Body of pancreas (tissue), 4 donors: ENCODE measurements around the gene MRPL21. TPM values are rescaled to one million over a fixed set of nuclear protein-coding genes. Genes with fewer than 3 reads are reported as not detected.

Experiments used
- ATAC-seq: fragments of 150-250 bp; one replicate; pipeline ENCODE4 v1.9.1; 2016
- DNase-seq, 4 donors: peaks; one replicate each; pipeline ENCODE4 v3.0.0-alpha.2; 2019
- H3K27ac ChIP-seq, 4 donors: fragments of 200-600 bp; sonication (generic); 1 replicate in 3 of 4; 2 replicates in 1 of 4; pipeline versions ENCODE4 v1.5.1 to v1.6.1; 2016 to 2019; ENCODE audit warnings: mild to moderate bottlenecking in 1 of 4, mixed read lengths in 1 of 4, moderate library complexity in 1 of 4
- H3K27me3 ChIP-seq, 2 donors: fragments of 200-600 bp; sonication (generic); one replicate each; pipeline ENCODE4 v1.6.0; 2016; ENCODE audit warnings: mild to moderate bottlenecking in 1 of 2
- H3K36me3 ChIP-seq, 2 donors: fragments of 200-600 bp; sonication (generic); replicated peaks in 1 of 2; 2 replicates each; pipeline ENCODE4 v1.5.1; 2016; ENCODE audit warnings: low read depth in 2 of 2; ENCODE audit not compliant: insufficient read depth in 1 of 2
- H3K4me1 ChIP-seq: fragments of 200-600 bp; sonication (generic); one replicate; pipeline ENCODE4 v1.6.0; 2016
- H3K4me3 ChIP-seq, 2 donors: fragments of 200-600 bp; sonication (generic); 1 replicate in 1 of 2; 2 replicates in 1 of 2; pipeline ENCODE4 v1.5.1; 2016 to 2019
- H3K9me3 ChIP-seq, 3 donors: fragments of 200-600 bp; sonication (generic); 1 replicate in 2 of 3; 2 replicates in 1 of 3; pipeline ENCODE4 v1.5.1; 2016
- POLR2A ChIP-seq, 3 donors: fragments of 450-650 bp; IDR thresholded peaks; one replicate each; pipeline ENCODE4 v1.6.1; 2016; ENCODE audit warnings: antibody characterized with exemption in 3 of 3, mild to moderate bottlenecking in 2 of 3
- WGBS, 2 donors: methylation state at CpG; one replicate each; pipeline ENCODE4 v1.1.5; 2017; 5-methylcytosine and 5-hydroxymethylcytosine counted together
- intact Hi-C: fragments of 100-400 bp; cut with DNase I; formaldehyde crosslinking; loops from one replicate; pipeline ENCODE4 v1.15.1; 2023
- total RNA-seq, 2 donors: library from RNA; depleted of rRNA; stranded (reverse); fragments of >200 nt; gene quantifications; one replicate each; pipeline ENCODE4 v1.1.0, GENCODE V29; 2016
- TF ChIP-seq, protein P1 (sequence below), 7 experiments: fragments of 450-650 bp in 4 of 7; fragments of 200-600 bp in 3 of 7; sonication (generic) in 3 of 7; IDR thresholded peaks; one replicate each; pipeline ENCODE4 v1.5.1; 2016 to 2019; ENCODE audit warnings: antibody characterized with exemption in 7 of 7

Gene MRPL21
- total RNA-seq, 2 donors from 2014 or later: 21.8 to 45.7 TPM

DNA sequence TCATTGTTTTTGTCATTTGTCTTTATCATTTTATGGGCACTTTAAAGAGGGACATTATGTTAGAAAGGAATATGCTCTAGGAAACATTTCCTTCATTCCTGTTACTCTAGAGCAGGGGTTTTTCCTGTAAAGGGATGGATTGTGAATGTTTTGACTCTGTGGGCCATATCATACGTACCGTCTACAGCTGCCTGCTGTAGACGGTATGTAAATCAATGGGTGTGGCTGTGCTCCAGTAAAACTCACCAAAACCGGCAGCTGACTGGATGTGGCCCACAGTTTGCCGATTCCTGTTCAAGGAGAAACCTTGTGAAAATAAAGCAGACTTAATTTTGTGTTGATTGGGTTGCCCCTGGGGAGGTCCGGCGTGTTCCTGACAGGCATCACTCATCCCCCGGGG lies 7.3 kb upstream of the MRPL21 start:
- no peaks in the 10 kb centered on the region for H3K4me1 ChIP-seq
- TF ChIP-seq POLR2A (IDR thresholded peaks at IDR 0.05): no peak
- TF ChIP-seq, protein P1, sequence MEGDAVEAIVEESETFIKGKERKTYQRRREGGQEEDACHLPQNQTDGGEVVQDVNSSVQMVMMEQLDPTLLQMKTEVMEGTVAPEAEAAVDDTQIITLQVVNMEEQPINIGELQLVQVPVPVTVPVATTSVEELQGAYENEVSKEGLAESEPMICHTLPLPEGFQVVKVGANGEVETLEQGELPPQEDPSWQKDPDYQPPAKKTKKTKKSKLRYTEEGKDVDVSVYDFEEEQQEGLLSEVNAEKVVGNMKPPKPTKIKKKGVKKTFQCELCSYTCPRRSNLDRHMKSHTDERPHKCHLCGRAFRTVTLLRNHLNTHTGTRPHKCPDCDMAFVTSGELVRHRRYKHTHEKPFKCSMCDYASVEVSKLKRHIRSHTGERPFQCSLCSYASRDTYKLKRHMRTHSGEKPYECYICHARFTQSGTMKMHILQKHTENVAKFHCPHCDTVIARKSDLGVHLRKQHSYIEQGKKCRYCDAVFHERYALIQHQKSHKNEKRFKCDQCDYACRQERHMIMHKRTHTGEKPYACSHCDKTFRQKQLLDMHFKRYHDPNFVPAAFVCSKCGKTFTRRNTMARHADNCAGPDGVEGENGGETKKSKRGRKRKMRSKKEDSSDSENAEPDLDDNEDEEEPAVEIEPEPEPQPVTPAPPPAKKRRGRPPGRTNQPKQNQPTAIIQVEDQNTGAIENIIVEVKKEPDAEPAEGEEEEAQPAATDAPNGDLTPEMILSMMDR (IDR thresholded peaks at IDR 0.05): no peak
- DNase-seq (no peak), ATAC-seq (no peak)
- no peaks in the 10 kb centered on the region for H3K27me3 ChIP-seq
- intact Hi-C loops: no loop called here
- no peaks in the 10 kb centered on the region for H3K9me3 ChIP-seq
- WGBS, 2 donors: 77 to 80% methylated on average over 8 of the region's 8 CpGs
- H3K27ac ChIP-seq: no peak overlapping the region
- H3K36me3 ChIP-seq: peaks cover 8 to 32% of the 10 kb centered on the region in 2 donors
- H3K4me3 ChIP-seq: no peak overlapping the region

DNA sequence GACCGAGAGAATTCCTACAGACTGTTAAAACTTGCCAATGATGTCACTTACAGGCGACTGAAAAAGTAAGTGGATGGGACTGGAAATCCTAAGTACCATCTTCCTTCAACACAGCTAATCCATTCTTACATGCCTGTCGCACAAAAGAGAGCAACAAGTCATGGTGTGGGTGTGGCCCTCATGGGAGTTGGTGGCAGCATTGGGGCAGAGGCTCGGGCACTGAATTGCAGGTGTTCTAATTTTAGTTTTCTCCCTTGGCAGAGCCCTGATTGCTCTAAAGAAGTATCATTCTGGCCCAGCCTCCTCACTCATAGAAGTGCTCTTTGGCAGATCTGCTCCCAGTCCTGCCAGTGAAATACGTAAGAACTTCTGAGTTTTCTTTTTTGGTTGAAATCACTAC lies 4.6 kb upstream of the MRPL21 start:
- no peak for TF ChIP-seq POLR2A (IDR thresholded peaks at IDR 0.05)
- TF ChIP-seq, protein P1 (IDR thresholded peaks at IDR 0.05): no peak
- WGBS, 2 donors: 83 to 90% methylated on average over 5 of the region's 5 CpGs
- intact Hi-C loops: no loop called here
- no peak for DNase-seq
- H3K4me3 ChIP-seq: no peak overlapping the region
- H3K27ac ChIP-seq: no peak overlapping the region
- no peak for ATAC-seq
- H3K9me3 ChIP-seq: no peaks in the 10 kb centered on the region
- H3K27me3 ChIP-seq: no peaks in the 10 kb centered on the region
- H3K4me1 ChIP-seq: peaks cover 10% of the 10 kb centered on the region
- peaks cover 8 to 23% of the 10 kb centered on the region in 2 donors for H3K36me3 ChIP-seq

DNA sequence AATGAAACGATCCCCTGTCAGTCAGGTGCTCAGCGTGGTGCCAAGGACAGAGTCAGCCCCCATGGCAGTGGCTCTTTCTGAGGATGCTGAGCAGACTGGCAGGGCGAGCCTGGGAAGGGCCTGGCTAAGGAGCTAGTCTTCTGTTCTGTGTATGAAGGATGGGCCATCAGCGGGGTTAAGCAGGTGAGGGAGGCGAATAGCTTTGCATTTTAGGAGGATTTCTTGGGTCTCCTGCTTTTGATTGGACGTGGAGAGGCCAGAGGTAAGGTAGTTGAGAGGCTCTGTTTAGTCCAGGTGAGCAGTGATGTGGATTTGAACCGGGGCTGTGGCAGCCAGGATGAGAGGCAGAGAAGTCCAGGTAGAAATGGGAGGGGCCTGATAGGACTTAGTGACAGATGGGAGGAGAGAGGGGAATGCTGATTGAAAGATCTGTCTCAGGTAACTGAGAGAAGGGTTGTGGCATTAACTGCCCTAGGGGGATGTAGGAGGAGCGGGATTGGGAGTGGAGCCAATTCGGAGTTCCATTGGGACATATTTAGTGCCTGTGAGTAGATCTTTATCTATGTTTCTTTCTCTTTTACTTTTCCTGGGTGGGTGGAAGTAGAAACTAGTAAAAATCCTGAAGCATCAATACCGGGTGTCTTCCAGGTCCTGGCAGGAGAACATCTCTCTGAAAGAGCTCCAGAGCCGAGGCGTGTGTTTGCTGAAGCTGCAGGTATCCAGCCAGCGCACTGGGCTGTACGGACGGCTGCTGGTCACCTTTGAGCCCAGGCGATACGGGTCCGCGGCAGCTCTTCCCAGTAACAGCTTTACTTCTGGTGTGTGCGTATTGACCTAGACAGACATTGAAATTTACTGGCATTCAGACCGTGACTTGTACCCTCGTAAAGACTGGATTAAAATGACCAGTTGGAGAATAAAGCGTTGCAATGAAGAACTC lies 2.1 kb upstream of the MRPL21 start:
- H3K27ac ChIP-seq: no peak overlapping the region
- H3K4me3 ChIP-seq: no peak overlapping the region
- H3K4me1 ChIP-seq: peaks cover 27% of the 10 kb centered on the region
- no peaks in the 10 kb centered on the region for H3K9me3 ChIP-seq
- ATAC-seq: no peak
- TF ChIP-seq POLR2A (IDR thresholded peaks at IDR 0.05): no peak
- TF ChIP-seq, protein P1 (IDR thresholded peaks at IDR 0.05): no peak
- H3K27me3 ChIP-seq: no peaks in the 10 kb centered on the region
- no peak for DNase-seq
- WGBS, 2 donors: 84 to 88% methylated on average over 19 to 23 of the region's 23 CpGs
- intact Hi-C loops: no loop called here
- H3K36me3 ChIP-seq: peaks cover 0 to 13% of the 10 kb centered on the region in 2 donors

DNA sequence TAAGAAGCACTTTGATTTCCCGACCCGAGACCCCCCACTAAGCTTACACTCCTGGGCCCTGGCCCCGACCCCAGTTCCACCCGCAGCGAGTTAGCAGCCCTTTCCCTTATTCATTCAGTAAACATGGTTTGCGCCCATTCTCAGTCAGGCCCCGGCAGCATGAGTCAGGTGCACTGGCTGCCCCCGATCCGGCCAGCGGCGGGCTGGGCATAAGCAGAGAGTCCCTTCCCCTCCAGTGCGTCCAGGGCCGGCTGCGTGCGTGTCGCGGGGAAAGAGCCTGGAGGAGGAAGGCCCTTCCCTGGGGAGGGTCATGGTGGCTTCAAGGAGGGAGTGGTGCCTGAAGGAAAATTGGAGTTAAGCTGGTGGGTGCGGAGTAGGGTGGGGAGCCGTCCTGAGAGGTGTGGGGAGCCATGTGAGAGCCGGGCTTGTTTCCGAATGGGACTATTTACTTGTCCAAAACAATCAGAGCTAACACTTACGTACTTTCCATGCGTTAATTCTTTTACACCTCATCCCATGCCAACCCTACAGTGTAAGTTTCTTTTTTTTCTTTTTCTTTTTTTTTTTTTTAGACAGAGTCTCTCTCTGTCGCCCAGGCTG lies 716 bp upstream of the MRPL21 start:
- intact Hi-C loops: no loop called here
- Histone ChIP-seq H3K9me3 (no peaks in the 10 kb centered on the region), H3K27ac (peak overlapping the region; percentile 1 to 83 (median 70)), H3K36me3 (peaks cover 0 to 7% of the 10 kb centered on the region in 2 donors), H3K4me1 (peaks cover 27% of the 10 kb centered on the region), H3K4me3 (peak overlapping the region; percentile 33 to 95), H3K27me3 (no peaks in the 10 kb centered on the region)
- WGBS, 2 donors: 0 to 2% methylated on average over 17 to 24 of the region's 24 CpGs
- ATAC-seq (peak; percentile 37), DNase-seq (peak; percentile 31 to 48 (median 36))
- TF ChIP-seq, protein P1 (IDR thresholded peaks at IDR 0.05): no peak
- no peak for TF ChIP-seq POLR2A (IDR thresholded peaks at IDR 0.05)
